Measurements from ENCODE around the gene SIM2. TPM values are rescaled to one million over a fixed set of nuclear protein-coding genes. Genes with fewer than 3 reads are reported as not detected.

The SIM2 gene
- total RNA-seq, 4 donors from 2014 or later: 20.3 to 49.4 (median 29.9) TPM

GRCh38 chr21:36747815-36748383 is 49.0 kb downstream of the SIM2 start:
- Histone ChIP-seq H3K27me3 (peaks cover 0 to 30% (median 0%) of the 10 kb centered on the region in 4 donors), H3K4me3 (peak overlapping the region in 3 of 4 donors; percentile 7 to 61 (median 42)), H3K36me3 (peaks cover 0 to 69% (median 0%) of the 10 kb centered on the region in 3 donors), H3K9me3 (no peaks in the 10 kb centered on the region), H3K27ac (no peak overlapping the region), H3K4me1 (peaks cover 0 to 31% (median 6%) of the 10 kb centered on the region in 3 donors)
- TF ChIP-seq POLR2A (IDR thresholded peaks at IDR 0.05) (no peak), CTCF (IDR thresholded peaks at IDR 0.05) (no peak)
- intact Hi-C loops (cut with DNase I): no loop called here
- no peak for DNase-seq
- 56% methylated on average over 32 of the region's 80 CpGs; no CpG with 5 or more reads in 1 of the 2 donors for WGBS, 2 donors

- Histone ChIP-seq H3K36me3 (peaks cover 0 to 50% (median 0%) of the 10 kb centered on the region in 3 donors), H3K9me3 (no peaks in the 10 kb centered on the region), H3K4me3 (no peak overlapping the region), H3K27ac (no peak overlapping the region), H3K4me1 (peaks cover 0 to 22% (median 3%) of the 10 kb centered on the region in 3 donors), H3K27me3 (peaks cover 0 to 13% (median 0%) of the 10 kb centered on the region in 4 donors)
- TF ChIP-seq POLR2A (IDR thresholded peaks at IDR 0.05): no peak
- no peak for TF ChIP-seq CTCF (IDR thresholded peaks at IDR 0.05)
- 66 to 71% methylated on average over 14 of the region's 14 CpGs for WGBS, 2 donors
- DNase-seq: no peak
- intact Hi-C loops (cut with DNase I): no loop called here
Measured at GRCh38 chr21:36749935-36750575, 51.1 kb downstream of the SIM2 start.

- Histone ChIP-seq H3K4me1 (peaks cover 0 to 18% (median 3%) of the 10 kb centered on the region in 3 donors), H3K36me3 (peaks cover 0 to 49% (median 0%) of the 10 kb centered on the region in 3 donors), H3K4me3 (no peak overlapping the region), H3K27ac (no peak overlapping the region), H3K27me3 (peaks cover 0 to 12% (median 0%) of the 10 kb centered on the region in 4 donors), H3K9me3 (no peaks in the 10 kb centered on the region)
- 87 to 88% methylated on average over 2 of the region's 2 CpGs for WGBS, 2 donors
- TF ChIP-seq POLR2A (IDR thresholded peaks at IDR 0.05) (no peak), CTCF (IDR thresholded peaks at IDR 0.05) (no peak)
- intact Hi-C loops (cut with DNase I): no loop called here
- DNase-seq: no peak
Measured at GRCh38 chr21:36750576-36750959, 51.7 kb downstream of the SIM2 start.

- Histone ChIP-seq H3K4me1 (peaks cover 0 to 18% (median 3%) of the 10 kb centered on the region in 3 donors), H3K27me3 (peaks cover 0 to 12% (median 0%) of the 10 kb centered on the region in 4 donors), H3K9me3 (no peaks in the 10 kb centered on the region), H3K27ac (no peak overlapping the region), H3K4me3 (no peak overlapping the region), H3K36me3 (peaks cover 0 to 48% (median 0%) of the 10 kb centered on the region in 3 donors)
- no peak for DNase-seq
- TF ChIP-seq CTCF (IDR thresholded peaks at IDR 0.05) (no peak), POLR2A (IDR thresholded peaks at IDR 0.05) (no peak)
- WGBS, 2 donors: 55 to 71% methylated on average over 8 to 9 of the region's 10 CpGs
- intact Hi-C loops (cut with DNase I): no loop called here
Measured at GRCh38 chr21:36751383-36751782, 52.5 kb downstream of the SIM2 start.

GRCh38 chr21:36753556-36753955 is 54.6 kb downstream of the SIM2 start:
- intact Hi-C loops (cut with DNase I): no loop called here
- Histone ChIP-seq H3K27me3 (no peaks in the 10 kb centered on the region), H3K4me1 (peaks cover 0 to 4% (median 0%) of the 10 kb centered on the region in 3 donors), H3K4me3 (no peak overlapping the region), H3K36me3 (peaks cover 0 to 34% (median 0%) of the 10 kb centered on the region in 3 donors), H3K27ac (no peak overlapping the region), H3K9me3 (no peaks in the 10 kb centered on the region)
- TF ChIP-seq POLR2A (IDR thresholded peaks at IDR 0.05) (no peak), CTCF (IDR thresholded peaks at IDR 0.05) (no peak)
- no peak for DNase-seq
- WGBS, 2 donors: 66 to 88% methylated on average over 3 of the region's 3 CpGs
